ENCODE data around the gene YAP1.

The YAP1 gene

DNA sequence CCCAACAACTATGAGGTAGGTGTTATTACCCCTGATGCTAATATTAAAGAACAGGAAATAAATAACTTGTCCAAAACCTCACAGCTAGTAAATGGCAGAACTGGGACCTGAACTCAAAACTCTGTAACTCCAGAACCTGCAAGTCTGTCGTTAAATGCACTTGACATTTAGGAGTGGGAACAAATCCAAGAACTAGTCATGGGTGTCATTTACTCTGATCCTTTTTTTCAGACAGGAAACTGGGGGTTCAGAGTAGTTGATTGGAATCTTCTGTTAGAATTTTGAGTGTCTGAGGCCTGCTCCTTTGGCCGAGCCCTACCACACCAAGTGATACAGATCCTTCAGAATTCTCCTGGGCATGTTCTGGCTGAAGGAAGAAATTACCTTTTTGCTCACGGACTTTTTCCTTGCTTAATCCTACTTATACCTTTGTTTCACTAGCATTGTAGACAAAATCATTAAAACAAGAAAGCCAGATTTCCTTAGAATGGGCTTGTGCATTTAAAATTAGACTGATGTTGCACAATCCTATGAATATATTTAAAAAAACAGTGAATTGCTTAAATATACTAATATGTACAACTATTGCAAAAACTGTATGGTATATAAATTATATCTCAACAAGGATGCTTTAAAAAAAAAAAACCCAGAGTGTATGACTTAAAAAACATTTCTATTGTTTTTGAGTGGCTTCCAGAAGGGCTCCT, 1.4 kb upstream of the YAP1 start:
- Histone ChIP-seq H3K27me3 (ENCODE audit: insufficient read depth, low read depth) (no peaks in the 10 kb centered on the region), H3K4me2 (peak overlapping the region; percentile 67; the same call in 1 of the 2 replicates), H3K9ac (no peak overlapping the region), H3K79me2 (ENCODE audit: insufficient read depth, low read depth) (no peaks in the 10 kb centered on the region), H3K4me3 (IDR thresholded peaks at IDR 0.05; ENCODE audit: insufficient read depth, low read depth, low read length) (no peak overlapping the region), H2AFZ (ENCODE audit: low read depth) (peak overlapping the region; percentile 92; the same call in 1 of the 2 replicates), H3K27ac (no peak overlapping the region), H3K36me3 (ENCODE audit: insufficient read depth) (no peaks in the 10 kb centered on the region), H3K4me1 (ENCODE audit: low read depth, poor library complexity, severe bottlenecking) (no peaks in the 10 kb centered on the region), H4K20me1 (ENCODE audit: insufficient read depth) (no peaks in the 10 kb centered on the region)
- TF ChIP-seq CTCF (conservative IDR thresholded peaks at IDR 0.05; ENCODE audit: low read depth, low read length): no peak

DNA sequence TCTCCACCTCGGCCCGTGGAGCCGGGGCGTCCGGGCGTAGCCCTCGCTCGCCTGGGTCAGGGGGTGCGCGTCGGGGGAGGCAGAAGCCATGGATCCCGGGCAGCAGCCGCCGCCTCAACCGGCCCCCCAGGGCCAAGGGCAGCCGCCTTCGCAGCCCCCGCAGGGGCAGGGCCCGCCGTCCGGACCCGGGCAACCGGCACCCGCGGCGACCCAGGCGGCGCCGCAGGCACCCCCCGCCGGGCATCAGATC, 439 bp downstream of the YAP1 start:
- Histone ChIP-seq H2AFZ (ENCODE audit: low read depth) (peak overlapping the region; percentile 92), H3K4me3 (IDR thresholded peaks at IDR 0.05; ENCODE audit: insufficient read depth, low read depth, low read length) (no peak overlapping the region), H3K9ac (peak overlapping the region; percentile 50; the same call in 1 of the 2 replicates), H3K36me3 (ENCODE audit: insufficient read depth) (no peaks in the 10 kb centered on the region), H3K4me1 (ENCODE audit: low read depth, poor library complexity, severe bottlenecking) (no peaks in the 10 kb centered on the region), H3K4me2 (no peak overlapping the region), H3K79me2 (ENCODE audit: insufficient read depth, low read depth) (no peaks in the 10 kb centered on the region), H3K27me3 (ENCODE audit: insufficient read depth, low read depth) (no peaks in the 10 kb centered on the region), H3K27ac (no peak overlapping the region), H4K20me1 (ENCODE audit: insufficient read depth) (no peaks in the 10 kb centered on the region)
- TF ChIP-seq CTCF (conservative IDR thresholded peaks at IDR 0.05; ENCODE audit: low read depth, low read length): no peak

DNA sequence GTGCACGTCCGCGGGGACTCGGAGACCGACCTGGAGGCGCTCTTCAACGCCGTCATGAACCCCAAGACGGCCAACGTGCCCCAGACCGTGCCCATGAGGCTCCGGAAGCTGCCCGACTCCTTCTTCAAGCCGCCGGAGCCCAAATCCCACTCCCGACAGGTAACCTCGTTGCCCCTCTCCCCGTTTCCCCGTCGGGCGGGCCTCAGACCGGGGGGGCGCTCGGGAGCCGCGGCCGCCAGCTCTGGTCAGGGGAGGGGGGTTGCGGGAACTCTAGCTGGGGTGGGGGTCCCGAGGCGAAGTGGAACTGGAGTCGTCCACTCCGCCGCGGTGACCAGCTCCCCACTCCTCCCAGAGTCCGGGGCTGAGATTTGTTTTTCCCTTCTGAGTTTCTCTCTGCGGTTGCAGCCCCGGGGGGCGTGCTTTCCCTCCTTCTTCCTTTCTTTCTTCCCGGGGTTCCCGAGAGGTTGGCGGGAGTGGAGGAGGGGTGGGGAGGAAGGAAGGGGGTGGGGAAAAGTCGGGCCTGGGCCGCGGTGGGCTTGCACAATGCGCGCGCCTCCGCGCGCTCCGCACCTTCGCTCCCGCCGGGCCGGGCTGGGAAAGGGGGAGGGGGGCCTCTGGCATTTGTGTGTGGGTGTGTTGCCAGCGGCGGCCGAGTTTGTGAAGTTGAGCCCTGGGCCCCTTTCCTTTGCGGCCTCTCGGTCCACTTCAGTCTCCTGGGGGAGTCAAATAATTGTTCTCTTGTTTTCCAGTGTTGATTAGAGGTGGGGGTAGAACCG, 952 bp downstream of the YAP1 start:
- peak overlapping the region; percentile 50; the same call in 1 of the 2 replicates for H3K9ac ChIP-seq
- H3K4me2 ChIP-seq: no peak overlapping the region
- no peak for TF ChIP-seq CTCF (conservative IDR thresholded peaks at IDR 0.05; ENCODE audit: low read depth, low read length)
- no peaks in the 10 kb centered on the region for H3K27me3 ChIP-seq (ENCODE audit: insufficient read depth, low read depth)
- no peak overlapping the region for H3K27ac ChIP-seq
- no peaks in the 10 kb centered on the region for H4K20me1 ChIP-seq (ENCODE audit: insufficient read depth)
- H3K4me1 ChIP-seq (ENCODE audit: low read depth, poor library complexity, severe bottlenecking): no peaks in the 10 kb centered on the region
- H3K4me3 ChIP-seq (IDR thresholded peaks at IDR 0.05; ENCODE audit: insufficient read depth, low read depth, low read length): no peak overlapping the region
- H3K79me2 ChIP-seq (ENCODE audit: insufficient read depth, low read depth): no peaks in the 10 kb centered on the region
- no peaks in the 10 kb centered on the region for H3K36me3 ChIP-seq (ENCODE audit: insufficient read depth)
- H2AFZ ChIP-seq (ENCODE audit: low read depth): peak overlapping the region; percentile 92

GRCh38 chr11:102111787-102112508, 1.7 kb downstream of the YAP1 start:
- no peak overlapping the region for H3K4me2 ChIP-seq
- no peaks in the 10 kb centered on the region for H3K79me2 ChIP-seq (ENCODE audit: insufficient read depth, low read depth)
- no peak for TF ChIP-seq CTCF (conservative IDR thresholded peaks at IDR 0.05; ENCODE audit: low read depth, low read length)
- no peaks in the 10 kb centered on the region for H3K27me3 ChIP-seq (ENCODE audit: insufficient read depth, low read depth)
- no peak overlapping the region for H3K4me3 ChIP-seq (IDR thresholded peaks at IDR 0.05; ENCODE audit: insufficient read depth, low read depth, low read length)
- no peak overlapping the region for H3K27ac ChIP-seq
- no peaks in the 10 kb centered on the region for H4K20me1 ChIP-seq (ENCODE audit: insufficient read depth)
- H3K9ac ChIP-seq: no peak overlapping the region
- peak overlapping the region; percentile 92; the same call in 1 of the 2 replicates for H2AFZ ChIP-seq (ENCODE audit: low read depth)
- H3K4me1 ChIP-seq (ENCODE audit: low read depth, poor library complexity, severe bottlenecking): no peaks in the 10 kb centered on the region
- H3K36me3 ChIP-seq (ENCODE audit: insufficient read depth): no peaks in the 10 kb centered on the region

Data from KMS-11 (cell line).